Upper lobe of left lung (tissue), 6 donors: Measurements from ENCODE around the gene TOP2A. TPM values are rescaled to one million over a fixed set of nuclear protein-coding genes. Genes with fewer than 3 reads are reported as not detected.
A peak's percentile ranks its signal among the peaks of the same experiment; 100 is the strongest.

ENCODE experiments used
- ATAC-seq, 2 donors: fragments of 200-7000 bp; cut with Tn5 transposase; one replicate each; pipeline ENCODE4 v1.9.1; 2022; ENCODE audit warnings: mild to moderate bottlenecking in 2 of 2, moderate library complexity in 2 of 2; ENCODE audit not compliant: low FRiP score in 2 of 2
- DNase-seq, 2 donors: peaks; one replicate each; pipeline ENCODE4 v3.0.0-alpha.2; 2019 to 2020
- H3K27ac ChIP-seq, 4 donors: fragments of 200-600 bp; sonication (generic); one replicate each; pipeline ENCODE4 v1.5.1; 2016 to 2019
- H3K27me3 ChIP-seq, 4 donors: fragments of 200-600 bp; sonication (generic); one replicate each; pipeline ENCODE4 v1.5.1; 2017 to 2019
- H3K36me3 ChIP-seq, 4 donors: fragments of 200-600 bp; sonication (generic); one replicate each; pipeline ENCODE4 v1.5.1; 2016 to 2019
- H3K4me1 ChIP-seq, 4 donors: fragments of 200-600 bp; sonication (generic); one replicate each; pipeline ENCODE4 v1.5.1; 2018 to 2019
- H3K4me3 ChIP-seq, 4 donors: fragments of 200-600 bp; sonication (generic); one replicate each; pipeline ENCODE4 v1.5.1; 2017 to 2019; ENCODE audit warnings: mild to moderate bottlenecking in 2 of 4, moderate library complexity in 1 of 4
- H3K9me3 ChIP-seq, 4 donors: fragments of 200-600 bp; sonication (generic); one replicate each; pipeline ENCODE4 v1.5.1; 2018 to 2019
- EP300 ChIP-seq, 4 donors: sonication (generic); formaldehyde crosslinking; IDR thresholded peaks; one replicate each; pipeline ENCODE4 v1.5.1; 2017; ENCODE audit warnings: antibody characterized with exemption in 4 of 4, control low read depth in 2 of 4
- POLR2A ChIP-seq, 4 donors: fragments of 450-650 bp; IDR thresholded peaks; one replicate each; pipeline ENCODE4 v1.5.1; 2016 to 2017; ENCODE audit warnings: antibody characterized with exemption in 4 of 4, mild to moderate bottlenecking in 2 of 4
- POLR2AphosphoS5 ChIP-seq, 2 donors: sonication (generic); formaldehyde crosslinking; IDR thresholded peaks; one replicate each; pipeline ENCODE4 v1.5.1; 2017; ENCODE audit warnings: antibody characterized with exemption in 2 of 2
- WGBS, 2 donors: methylation state at CpG; one replicate each; pipeline ENCODE4 v1.1.5; 2017 to 2018; 5-methylcytosine and 5-hydroxymethylcytosine counted together
- total RNA-seq, 6 donors: library from RNA; depleted of rRNA in 4 of 6; stranded (reverse); fragments of >200 nt in 4 of 6; gene quantifications; one replicate each; pipeline versions ENCODE4 v1.1.0 to v1.2.1, GENCODE V29; 2016 to 2021
- TF ChIP-seq, protein P1 (sequence below), 6 experiments: fragments of 450-650 bp in 4 of 6; fragments of 200-600 bp in 2 of 6; sonication (generic) in 2 of 6; IDR thresholded peaks; one replicate each; pipeline ENCODE4 v1.5.1; 2016 to 2019; ENCODE audit warnings: antibody characterized with exemption in 6 of 6
- donor health status: DM: no; HTN: no; CAD: no; lungs with moderate emphysema.
- donor health status: DM: no; HTN: yes; CAD: no; lungs with severe emphysema.

TOP2A gene
- total RNA-seq, 6 donors from 2014 or later, result under 0.01 to 14.5 (median 6.2) TPM

DNA sequence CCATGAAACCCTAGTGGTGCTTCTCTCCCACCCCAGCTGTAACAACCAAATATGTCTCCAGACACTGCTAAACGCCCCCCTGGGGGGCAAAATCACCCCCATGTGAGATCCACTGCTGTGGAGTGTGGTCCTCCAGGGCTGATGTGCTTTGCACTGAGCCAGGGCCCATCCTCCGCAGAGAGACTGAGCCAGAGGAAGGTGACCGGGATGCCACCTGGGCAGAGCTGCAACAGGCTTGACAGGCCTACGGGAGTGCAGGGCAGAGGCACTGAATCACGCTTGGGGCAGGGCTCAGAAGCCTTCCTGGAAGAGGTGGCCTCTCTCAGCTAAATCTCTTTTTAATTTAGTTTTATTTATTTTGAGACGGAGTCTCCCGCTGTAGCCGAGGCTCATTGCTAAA, 57.6 kb downstream of the TOP2A start:
- Histone ChIP-seq H3K27ac (no peak overlapping the region), H3K4me3 (no peak overlapping the region), H3K27me3 (no peaks in the 10 kb centered on the region), H3K4me1 (peaks cover 28 to 64% (median 40%) of the 10 kb centered on the region in 4 donors), H3K36me3 (peaks cover 11 to 22% (median 16%) of the 10 kb centered on the region in 4 donors), H3K9me3 (no peaks in the 10 kb centered on the region)
- DNase-seq (no peak), ATAC-seq (no peak)
- WGBS, 2 donors, result 86 to 92% methylated on average over 8 of the region's 8 CpGs
- TF ChIP-seq, protein P1, sequence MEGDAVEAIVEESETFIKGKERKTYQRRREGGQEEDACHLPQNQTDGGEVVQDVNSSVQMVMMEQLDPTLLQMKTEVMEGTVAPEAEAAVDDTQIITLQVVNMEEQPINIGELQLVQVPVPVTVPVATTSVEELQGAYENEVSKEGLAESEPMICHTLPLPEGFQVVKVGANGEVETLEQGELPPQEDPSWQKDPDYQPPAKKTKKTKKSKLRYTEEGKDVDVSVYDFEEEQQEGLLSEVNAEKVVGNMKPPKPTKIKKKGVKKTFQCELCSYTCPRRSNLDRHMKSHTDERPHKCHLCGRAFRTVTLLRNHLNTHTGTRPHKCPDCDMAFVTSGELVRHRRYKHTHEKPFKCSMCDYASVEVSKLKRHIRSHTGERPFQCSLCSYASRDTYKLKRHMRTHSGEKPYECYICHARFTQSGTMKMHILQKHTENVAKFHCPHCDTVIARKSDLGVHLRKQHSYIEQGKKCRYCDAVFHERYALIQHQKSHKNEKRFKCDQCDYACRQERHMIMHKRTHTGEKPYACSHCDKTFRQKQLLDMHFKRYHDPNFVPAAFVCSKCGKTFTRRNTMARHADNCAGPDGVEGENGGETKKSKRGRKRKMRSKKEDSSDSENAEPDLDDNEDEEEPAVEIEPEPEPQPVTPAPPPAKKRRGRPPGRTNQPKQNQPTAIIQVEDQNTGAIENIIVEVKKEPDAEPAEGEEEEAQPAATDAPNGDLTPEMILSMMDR (IDR thresholded peaks at IDR 0.05), result no peak
- TF ChIP-seq POLR2A (IDR thresholded peaks at IDR 0.05) (no peak), EP300 (IDR thresholded peaks at IDR 0.05) (no peak), POLR2AphosphoS5 (IDR thresholded peaks at IDR 0.05) (no peak)

DNA sequence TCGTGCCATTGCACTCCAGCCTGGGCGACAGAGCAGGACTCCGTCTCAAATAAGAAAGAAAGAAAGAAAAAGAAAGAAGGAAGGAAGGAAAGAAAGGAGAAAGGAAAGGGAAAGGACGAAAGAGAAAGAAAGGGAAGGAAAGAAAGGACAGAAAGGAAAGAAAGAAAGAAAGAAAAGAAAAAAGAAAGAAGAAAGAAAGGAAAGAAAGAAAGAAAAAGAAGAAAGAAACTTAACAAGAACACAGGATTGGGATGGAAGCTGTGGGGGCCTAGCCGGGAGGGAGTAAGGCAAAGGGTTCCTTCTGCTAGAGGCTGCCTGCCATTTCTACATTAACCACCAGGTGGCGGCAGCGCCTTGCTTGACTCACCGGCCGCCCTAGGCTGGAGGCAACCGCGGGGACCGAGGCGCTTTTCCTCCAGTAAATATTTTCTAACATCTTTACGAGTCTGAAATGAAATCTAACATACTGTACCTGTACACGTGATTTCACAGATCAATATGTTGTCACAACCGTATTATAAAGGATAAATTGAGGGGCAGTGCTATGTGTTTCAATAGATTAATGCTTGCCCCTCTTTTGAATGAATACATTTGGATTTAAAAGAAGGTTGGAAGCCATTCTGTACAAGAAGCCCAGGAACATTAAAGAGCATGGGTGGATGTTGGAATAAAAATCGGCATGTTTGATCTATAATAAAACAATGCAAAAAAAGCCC, 59.2 kb downstream of the TOP2A start:
- Histone ChIP-seq H3K27ac (peak overlapping the region in 2 of 4 donors; percentile 74 to 75), H3K36me3 (peaks cover 11 to 38% (median 31%) of the 10 kb centered on the region in 4 donors), H3K9me3 (no peaks in the 10 kb centered on the region), H3K4me1 (peaks cover 26 to 68% (median 35%) of the 10 kb centered on the region in 4 donors), H3K4me3 (peak overlapping the region in 2 of 4 donors; percentile 16 to 23), H3K27me3 (no peaks in the 10 kb centered on the region)
- 11% methylated on average over 16 to 17 of the region's 17 CpGs for WGBS, 2 donors
- TF ChIP-seq EP300 (IDR thresholded peaks at IDR 0.05) (no peak), POLR2AphosphoS5 (IDR thresholded peaks at IDR 0.05) (no peak), POLR2A (IDR thresholded peaks at IDR 0.05) (no peak)
- TF ChIP-seq, protein P1 (IDR thresholded peaks at IDR 0.05), result peak; percentile 94 to 99 (median 97)
- peak; percentile 83 to 86 for ATAC-seq
- DNase-seq, result peak in 1 of 2 donors; percentile 94

DNA sequence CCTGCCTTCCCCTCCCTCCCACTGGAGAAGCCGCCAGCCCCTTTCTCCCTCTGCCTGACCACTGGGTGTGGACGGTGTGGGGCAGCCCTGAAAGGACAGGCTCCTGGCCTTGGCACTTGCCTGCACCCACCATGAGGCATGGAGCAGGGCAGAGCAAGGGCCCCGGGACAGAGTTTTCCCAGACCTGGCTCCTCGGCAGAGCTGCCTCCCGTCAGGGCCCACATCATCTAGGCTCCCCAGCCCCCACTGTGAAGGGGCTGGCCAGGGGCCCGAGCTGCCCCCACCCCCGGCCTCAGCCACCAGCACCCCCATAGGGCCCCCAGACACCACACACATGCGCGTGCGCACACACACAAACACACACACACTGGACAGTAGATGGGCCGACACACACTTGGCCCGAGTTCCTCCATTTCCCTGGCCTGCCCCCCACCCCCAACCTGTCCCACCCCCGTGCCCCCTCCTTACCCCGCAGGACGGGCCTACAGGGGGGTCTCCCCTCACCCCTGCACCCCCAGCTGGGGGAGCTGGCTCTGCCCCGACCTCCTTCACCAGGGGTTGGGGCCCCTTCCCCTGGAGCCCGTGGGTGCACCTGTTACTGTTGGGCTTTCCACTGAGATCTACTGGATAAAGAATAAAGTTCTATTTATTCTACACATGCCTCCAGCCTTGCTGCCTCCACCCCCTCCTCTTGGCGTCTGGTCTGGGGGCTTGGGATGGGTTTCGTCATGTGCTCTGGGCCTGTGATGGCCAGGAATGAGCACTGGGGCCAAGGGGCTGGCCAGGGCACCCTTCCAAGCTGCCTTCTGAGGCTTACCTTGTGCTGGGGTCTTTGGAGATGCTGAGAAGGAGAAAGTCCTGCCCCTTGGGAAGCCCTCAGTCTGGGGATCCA, 60.5 kb downstream of the TOP2A start:
- Histone ChIP-seq H3K27ac (peak overlapping the region in 3 of 4 donors; percentile 4 to 75 (median 74)), H3K36me3 (peaks cover 17 to 51% (median 42%) of the 10 kb centered on the region in 4 donors), H3K4me3 (no peak overlapping the region), H3K4me1 (peaks cover 35 to 68% (median 37%) of the 10 kb centered on the region in 4 donors), H3K9me3 (no peaks in the 10 kb centered on the region), H3K27me3 (no peaks in the 10 kb centered on the region)
- TF ChIP-seq, protein P1 (IDR thresholded peaks at IDR 0.05), result no peak
- TF ChIP-seq POLR2AphosphoS5 (IDR thresholded peaks at IDR 0.05) (no peak), EP300 (IDR thresholded peaks at IDR 0.05) (no peak), POLR2A (IDR thresholded peaks at IDR 0.05) (no peak)
- ATAC-seq (peak in 1 of 2 donors; percentile 1), DNase-seq (no peak)
- 70 to 83% methylated on average over 8 to 17 of the region's 19 CpGs for WGBS, 2 donors

DNA sequence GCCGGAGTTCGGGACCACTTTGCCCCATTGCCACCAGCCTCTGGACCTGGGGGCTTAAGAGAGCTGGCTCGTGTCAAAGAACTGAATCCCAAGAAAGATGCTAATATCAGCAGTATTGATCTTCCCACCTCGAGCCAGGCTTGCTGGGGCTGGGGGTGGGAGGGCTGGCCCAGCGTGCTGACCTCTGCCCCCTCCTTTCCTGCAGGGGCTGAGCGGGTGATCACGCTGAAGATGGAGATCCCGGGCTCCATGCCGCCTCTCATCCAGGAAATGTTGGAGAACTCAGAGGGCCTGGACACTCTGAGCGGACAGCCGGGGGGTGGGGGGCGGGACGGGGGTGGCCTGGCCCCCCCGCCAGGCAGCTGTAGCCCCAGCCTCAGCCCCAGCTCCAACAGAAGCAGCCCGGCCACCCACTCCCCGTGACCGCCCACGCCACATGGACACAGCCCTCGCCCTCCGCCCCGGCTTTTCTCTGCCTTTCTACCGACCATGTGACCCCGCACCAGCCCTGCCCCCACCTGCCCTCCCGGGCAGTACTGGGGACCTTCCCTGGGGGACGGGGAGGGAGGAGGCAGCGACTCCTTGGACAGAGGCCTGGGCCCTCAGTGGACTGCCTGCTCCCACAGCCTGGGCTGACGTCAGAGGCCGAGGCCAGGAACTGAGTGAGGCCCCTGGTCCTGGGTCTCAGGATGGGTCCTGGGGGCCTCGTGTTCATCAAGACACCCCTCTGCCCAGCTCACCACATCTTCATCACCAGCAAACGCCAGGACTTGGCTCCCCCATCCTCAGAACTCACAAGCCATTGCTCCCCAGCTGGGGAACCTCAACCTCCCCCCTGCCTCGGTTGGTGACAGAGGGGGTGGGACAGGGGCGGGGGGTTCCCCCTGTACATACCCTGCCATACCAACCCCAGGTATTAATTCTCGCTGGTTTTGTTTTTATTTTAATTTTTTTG, 61.6 kb downstream of the TOP2A start:
- DNase-seq (no peak), ATAC-seq (no peak)
- Histone ChIP-seq H3K27ac (peak overlapping the region; percentile 4 to 75 (median 56)), H3K4me1 (peaks cover 46 to 76% (median 47%) of the 10 kb centered on the region in 4 donors), H3K27me3 (no peaks in the 10 kb centered on the region), H3K36me3 (peaks cover 17 to 62% (median 54%) of the 10 kb centered on the region in 4 donors), H3K9me3 (no peaks in the 10 kb centered on the region), H3K4me3 (no peak overlapping the region)
- whole genome bisulfite sequencing, 2 donors, result 66 to 72% methylated on average over 16 to 19 of the region's 33 CpGs
- TF ChIP-seq POLR2A (IDR thresholded peaks at IDR 0.05), result no peak
- TF ChIP-seq POLR2AphosphoS5 (IDR thresholded peaks at IDR 0.05), result no peak
- TF ChIP-seq EP300 (IDR thresholded peaks at IDR 0.05), result no peak
- TF ChIP-seq, protein P1 (IDR thresholded peaks at IDR 0.05), result no peak
